Left ventricle myocardium inferior (tissue), 1 donor: ENCODE measurements around the gene ITGAE. TPM values are rescaled to one million over a fixed set of nuclear protein-coding genes. Genes with fewer than 3 reads are reported as not detected.

Experiments used
- DNase-seq: peaks from one replicate; pipeline ENCODE4 v3.0.0-alpha.2; 2020
- H3K27ac ChIP-seq: fragments of 200-600 bp; replicated peaks from 2 replicates; pipeline ENCODE4 v1.8.0; 2021
- H3K27me3 ChIP-seq: fragments of 200-600 bp; 2 replicates; pipeline ENCODE4 v1.8.0; 2021; ENCODE audit warnings: low read depth
- H3K36me3 ChIP-seq: fragments of 200-600 bp; 2 replicates; pipeline ENCODE4 v1.8.0; 2021
- H3K4me1 ChIP-seq: fragments of 200-600 bp; 2 replicates; pipeline ENCODE4 v1.8.0; 2021
- H3K4me3 ChIP-seq: fragments of 200-600 bp; 2 replicates; pipeline ENCODE4 v1.8.0; 2021; ENCODE audit warnings: mild to moderate bottlenecking, moderate library complexity
- H3K9me3 ChIP-seq: fragments of 200-600 bp; replicated peaks from 2 replicates; pipeline ENCODE4 v1.8.0; 2021
- intact Hi-C: fragments of 100-400 bp; cut with micrococcal nuclease; formaldehyde crosslinking; loops from one replicate; pipeline ENCODE4 v1.11.0; 2022
- total RNA-seq: library from RNA; stranded (reverse); fragmentation: NEBNext Ultra II Directional; extraction: Animal tissue kit (Norgen Biotek cat#: 25700); gene quantifications from one replicate; pipeline ENCODE4 v1.2.1, GENCODE V29; 2021
- TF ChIP-seq, protein P1 (sequence below): fragments of 200-600 bp; IDR thresholded peaks from 2 replicates; pipeline ENCODE4 v1.8.0; 2021; ENCODE audit warnings: antibody characterized with exemption, mild to moderate bottlenecking, borderline replicate concordance
- donor health status: DM: no; HTN: yes; CAD: no; lungs with severe emphysema.

The ITGAE gene
- total RNA-seq, 1 donor from 2014 or later, result 19.6 TPM

DNA sequence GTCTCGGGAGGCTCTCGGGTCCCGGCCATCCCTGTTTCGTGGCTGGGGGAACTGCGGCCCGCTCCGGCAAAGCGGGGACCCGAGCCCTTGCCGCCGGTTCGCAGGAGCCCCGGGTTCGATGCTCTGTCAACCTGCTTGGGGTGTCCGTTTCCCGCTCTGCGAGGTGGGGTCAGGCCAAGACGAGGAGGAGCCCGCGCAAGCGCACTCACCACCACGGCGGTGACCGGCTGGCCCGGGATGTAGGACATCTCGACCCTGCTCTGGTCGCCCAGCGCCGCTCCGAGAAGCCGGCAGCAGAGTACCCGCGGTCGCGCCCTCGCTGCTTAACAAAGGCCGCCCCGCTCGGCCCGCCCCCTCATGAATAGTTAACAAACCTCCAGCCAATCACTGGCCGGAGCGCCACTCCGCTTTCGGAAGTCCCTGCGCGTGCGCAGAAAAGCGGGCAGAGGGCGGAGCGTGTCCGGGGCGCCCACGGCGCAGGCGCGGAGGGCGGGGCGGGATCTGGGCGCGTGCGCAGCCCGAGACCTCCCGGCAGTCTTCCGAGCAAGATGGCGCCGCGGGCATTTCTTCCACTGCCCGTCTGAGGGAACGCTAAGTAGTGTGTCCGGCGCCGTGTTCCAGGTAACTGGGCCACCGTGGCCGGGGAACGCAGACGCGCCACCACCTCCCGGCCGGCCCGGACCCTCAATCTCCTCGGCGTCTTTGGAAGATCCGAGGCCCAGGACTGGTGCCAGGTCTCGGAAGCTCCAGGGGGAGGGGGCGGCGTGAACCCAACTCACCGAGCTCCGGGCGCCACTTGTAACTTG is 132.5 kb downstream of the ITGAE start, which contains the start of the genes EMC6 and TAX1BP3:
EMC6 (plus strand) TSS at position 534 of the 806 bp plus-strand sequence. CDS start 335 bp downstream, outside the sequence.
TAX1BP3 (minus strand) TSS at position 300 of the 806 bp plus-strand sequence; CDS start at position 248, 52 bp downstream.
- H3K36me3 ChIP-seq, result peaks cover 16% of the 10 kb centered on the region
- H3K9me3 ChIP-seq, result no peaks in the 10 kb centered on the region
- intact Hi-C loops, result no loop called here
- H3K27me3 ChIP-seq, result no peaks in the 10 kb centered on the region
- peak within 1 kb of the TSS; percentile 100 for H3K27ac ChIP-seq
- H3K4me3 ChIP-seq, result peak within 1 kb of the TSS; percentile 89
- TF ChIP-seq, protein P1, sequence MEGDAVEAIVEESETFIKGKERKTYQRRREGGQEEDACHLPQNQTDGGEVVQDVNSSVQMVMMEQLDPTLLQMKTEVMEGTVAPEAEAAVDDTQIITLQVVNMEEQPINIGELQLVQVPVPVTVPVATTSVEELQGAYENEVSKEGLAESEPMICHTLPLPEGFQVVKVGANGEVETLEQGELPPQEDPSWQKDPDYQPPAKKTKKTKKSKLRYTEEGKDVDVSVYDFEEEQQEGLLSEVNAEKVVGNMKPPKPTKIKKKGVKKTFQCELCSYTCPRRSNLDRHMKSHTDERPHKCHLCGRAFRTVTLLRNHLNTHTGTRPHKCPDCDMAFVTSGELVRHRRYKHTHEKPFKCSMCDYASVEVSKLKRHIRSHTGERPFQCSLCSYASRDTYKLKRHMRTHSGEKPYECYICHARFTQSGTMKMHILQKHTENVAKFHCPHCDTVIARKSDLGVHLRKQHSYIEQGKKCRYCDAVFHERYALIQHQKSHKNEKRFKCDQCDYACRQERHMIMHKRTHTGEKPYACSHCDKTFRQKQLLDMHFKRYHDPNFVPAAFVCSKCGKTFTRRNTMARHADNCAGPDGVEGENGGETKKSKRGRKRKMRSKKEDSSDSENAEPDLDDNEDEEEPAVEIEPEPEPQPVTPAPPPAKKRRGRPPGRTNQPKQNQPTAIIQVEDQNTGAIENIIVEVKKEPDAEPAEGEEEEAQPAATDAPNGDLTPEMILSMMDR, result no peak
- peak; percentile 99 for DNase-seq
- H3K4me1 ChIP-seq, result peaks cover 63% of the 10 kb centered on the region

DNA sequence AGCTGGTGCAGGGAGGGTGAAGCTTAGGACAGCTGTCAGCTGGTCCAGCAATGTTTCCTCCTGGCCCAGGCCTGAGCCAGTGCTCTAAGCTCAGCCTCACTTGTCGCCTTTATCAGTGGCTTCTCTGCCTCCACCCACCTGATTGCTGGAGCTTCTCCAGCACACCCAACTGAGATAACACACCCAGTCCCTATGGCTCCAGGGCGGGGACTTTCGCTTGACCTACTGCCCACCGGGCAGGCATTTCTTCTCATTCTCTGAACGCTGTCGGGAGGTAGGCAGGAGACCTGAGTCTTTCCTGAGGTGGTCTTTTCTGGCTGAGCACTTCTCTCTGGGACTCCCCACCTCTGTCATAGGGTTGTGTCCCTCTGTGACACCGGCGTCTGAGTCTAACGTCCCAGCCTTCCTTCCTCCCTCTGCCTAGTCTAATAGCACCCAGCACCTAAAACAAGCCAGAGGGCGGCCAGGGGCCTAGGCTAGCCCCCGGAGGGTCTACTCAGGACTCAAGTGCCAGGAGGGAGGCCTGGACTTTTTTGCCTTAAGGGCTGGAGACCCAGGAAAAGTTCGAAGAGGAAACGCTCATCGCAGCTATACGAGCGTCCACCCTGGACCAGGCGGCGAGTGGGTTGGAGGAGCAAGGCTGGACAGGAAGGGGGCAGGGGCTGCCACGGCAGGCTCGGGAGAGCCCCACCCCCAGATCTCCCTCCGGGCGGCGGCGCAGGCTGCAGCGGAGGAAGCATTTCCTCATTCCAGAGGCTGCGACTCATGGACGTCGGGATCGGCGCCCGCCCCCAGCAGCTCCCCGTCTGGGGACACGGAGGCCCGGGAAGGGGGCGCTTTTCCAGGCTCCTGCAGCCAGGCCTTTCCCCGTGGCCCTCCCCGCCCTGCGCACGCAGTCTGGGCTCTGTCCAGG is 133.4 kb downstream of the ITGAE start:
- Histone ChIP-seq H3K27ac (peak overlapping the region; percentile 100), H3K4me3 (peak overlapping the region; percentile 89), H3K9me3 (no peaks in the 10 kb centered on the region), H3K27me3 (no peaks in the 10 kb centered on the region), H3K4me1 (peaks cover 63% of the 10 kb centered on the region), H3K36me3 (peaks cover 24% of the 10 kb centered on the region)
- intact Hi-C loops, result no loop called here
- TF ChIP-seq, protein P1, result no peak
- peak; percentile 91 for DNase-seq

DNA sequence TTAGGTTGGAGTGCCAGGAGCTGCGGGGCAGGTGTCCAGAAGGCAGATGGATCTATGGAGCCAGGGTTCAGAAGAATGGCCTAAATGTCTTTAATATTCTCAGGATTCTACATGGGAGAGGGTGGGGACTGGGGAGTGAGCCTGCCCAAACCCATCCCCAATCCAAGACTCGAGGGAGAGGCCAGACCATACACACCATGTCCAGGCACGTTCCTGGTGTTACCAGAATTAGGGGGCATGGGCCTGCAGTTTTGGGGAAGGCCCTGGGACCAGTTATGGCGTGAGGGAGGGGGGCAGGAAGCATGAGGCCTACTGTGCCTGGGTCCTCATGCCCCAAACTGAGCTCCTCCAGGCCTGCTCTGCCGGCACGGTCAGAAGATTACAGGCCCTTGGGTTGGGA is 134.5 kb downstream of the ITGAE start:
- TF ChIP-seq, protein P1, result no peak
- Histone ChIP-seq H3K9me3 (no peaks in the 10 kb centered on the region), H3K27ac (peak overlapping the region; percentile 100), H3K27me3 (no peaks in the 10 kb centered on the region), H3K4me3 (peak overlapping the region; percentile 89), H3K4me1 (peaks cover 67% of the 10 kb centered on the region), H3K36me3 (peaks cover 35% of the 10 kb centered on the region)
- no peak for DNase-seq
- intact Hi-C loops, result no loop called here

DNA sequence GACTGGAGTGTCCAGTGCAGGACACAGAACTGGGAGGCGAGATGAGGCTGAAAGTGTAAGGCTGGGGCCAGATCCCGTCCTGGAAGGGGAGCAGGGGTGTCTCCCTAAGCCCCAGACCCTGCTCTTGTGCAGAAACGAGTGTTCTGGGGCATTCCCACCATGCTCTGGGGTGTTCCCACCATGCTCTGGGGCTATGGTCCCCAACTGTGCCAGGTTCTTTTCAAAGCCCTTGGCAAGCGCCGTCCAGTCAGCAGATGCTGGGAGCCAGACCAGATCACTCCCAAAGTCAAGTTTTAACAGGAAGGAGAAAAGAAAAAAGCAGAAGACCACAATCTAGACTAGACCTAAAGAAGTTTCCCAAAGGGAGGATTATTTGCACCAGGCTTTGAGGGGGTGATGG is 135.2 kb downstream of the ITGAE start:
- H3K27ac ChIP-seq, result peak overlapping the region; percentile 100
- DNase-seq, result peak; percentile 53
- intact Hi-C loops, result no loop called here
- H3K36me3 ChIP-seq, result peaks cover 36% of the 10 kb centered on the region
- no peaks in the 10 kb centered on the region for H3K9me3 ChIP-seq
- peak overlapping the region; percentile 89 for H3K4me3 ChIP-seq
- TF ChIP-seq, protein P1, result no peak
- no peaks in the 10 kb centered on the region for H3K27me3 ChIP-seq
- H3K4me1 ChIP-seq, result peaks cover 74% of the 10 kb centered on the region

Other genes starting within 250 kb of the ITGAE start
- gene TRPV3, start 243.4 kb downstream of the ITGAE start, total RNA-seq, result 1.0 TPM
- 4.3 TPM for gene TRPV1, start 191.8 kb downstream of the ITGAE start, total RNA-seq
- 4.0 TPM for gene SHPK, start 164.9 kb downstream of the ITGAE start, total RNA-seq
- gene CTNS, start 164.4 kb downstream of the ITGAE start, total RNA-seq, result 6.2 TPM
- gene TAX1BP3, start 132.6 kb downstream of the ITGAE start, total RNA-seq, result 165 TPM
- gene EMC6, start 132.4 kb downstream of the ITGAE start, total RNA-seq, result 57.0 TPM
- gene P2RX5, start 105.0 kb downstream of the ITGAE start, total RNA-seq, result 18.3 TPM
- 0.33 TPM for gene HASPIN, start 77.3 kb downstream of the ITGAE start, total RNA-seq
- gene NCBP3, start 45.1 kb upstream of the ITGAE start, total RNA-seq, result 18.2 TPM
- 5.5 TPM for gene CAMKK1, start 91.9 kb upstream of the ITGAE start, total RNA-seq
- gene P2RX1, start 115.3 kb upstream of the ITGAE start, total RNA-seq, result 0.55 TPM
- 8.6 TPM for gene ATP2A3, start 163.2 kb upstream of the ITGAE start, total RNA-seq